Cerebellar nuclear complex (tissue), 1 donor: ENCODE data around the gene SHISAL1.

Experiments used
- DNase-seq, 2 experiments: peaks; one replicate each; lab custom pipeline; 2025; lab: John Stamatoyannopoulos, UW

SHISAL1 gene

GRCh38 chr22:44209343-44209742 lies 103.4 kb downstream of the SHISAL1 start:
- DNase-seq: no peak

- DNase-seq: no peak
Measured at GRCh38 chr22:44207981-44208317, 104.8 kb downstream of the SHISAL1 start.

- DNase-seq: no peak
Measured at GRCh38 chr22:44207173-44207980, 105.4 kb downstream of the SHISAL1 start.

GRCh38 chr22:44206696-44207095 lies 106.1 kb downstream of the SHISAL1 start:
- no peak for DNase-seq

DNA sequence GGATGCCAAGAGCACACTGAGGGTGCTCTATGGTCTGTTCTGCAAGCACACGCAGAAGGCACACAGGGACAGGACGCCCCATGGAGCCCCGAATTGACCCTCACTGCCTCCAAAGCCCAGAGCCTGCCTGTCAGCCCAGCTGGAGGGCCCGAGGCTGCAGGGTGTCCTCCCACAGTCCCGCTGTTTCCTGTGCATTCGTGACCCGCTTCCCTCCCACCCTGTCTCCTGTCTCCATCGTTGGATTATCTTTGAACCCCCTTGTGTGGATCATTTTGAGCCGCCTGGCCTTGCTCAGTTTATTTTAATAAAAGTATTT lies 106.5 kb downstream of the SHISAL1 start:
- DNase-seq: no peak

DNA sequence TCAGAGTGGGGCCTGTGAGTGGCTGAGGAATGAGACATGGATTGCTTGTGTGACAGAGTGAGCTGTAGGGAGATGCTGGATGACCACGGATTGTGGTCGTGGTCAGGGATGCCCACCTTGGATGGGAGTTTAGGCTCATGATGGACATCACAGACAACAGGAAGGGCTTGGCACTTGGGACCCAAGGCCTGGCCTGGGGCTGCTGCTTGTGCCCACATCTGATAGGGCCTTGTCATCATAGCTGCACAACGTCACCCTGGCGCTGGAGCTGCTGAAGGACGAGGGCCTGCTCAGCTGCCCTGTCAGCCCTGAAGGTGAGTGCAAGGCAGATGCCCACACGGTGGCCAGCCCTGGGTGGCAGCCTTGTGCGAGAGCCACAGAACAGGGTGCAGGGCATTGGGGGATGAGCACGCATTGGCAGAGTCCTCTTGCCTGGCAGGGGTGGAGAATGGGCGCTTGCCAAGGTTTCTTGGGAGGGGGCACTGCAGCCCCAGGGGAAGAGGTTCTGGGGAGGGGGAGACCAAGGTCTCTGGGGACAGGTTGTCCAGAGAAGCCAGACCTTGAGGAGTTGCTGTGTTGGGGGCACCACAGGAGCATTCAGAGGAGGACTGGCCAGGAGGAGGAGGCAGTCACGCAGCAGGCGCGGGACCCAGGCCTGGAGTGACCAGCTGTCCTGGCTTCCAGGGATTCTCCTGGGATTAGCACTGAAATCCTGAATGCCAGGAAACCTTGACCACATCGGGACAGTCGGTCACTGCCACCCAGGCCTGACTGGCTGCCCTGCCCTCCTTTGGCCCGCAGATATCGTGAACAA lies 107.0 kb downstream of the SHISAL1 start:
- DNase-seq: no peak

DNA sequence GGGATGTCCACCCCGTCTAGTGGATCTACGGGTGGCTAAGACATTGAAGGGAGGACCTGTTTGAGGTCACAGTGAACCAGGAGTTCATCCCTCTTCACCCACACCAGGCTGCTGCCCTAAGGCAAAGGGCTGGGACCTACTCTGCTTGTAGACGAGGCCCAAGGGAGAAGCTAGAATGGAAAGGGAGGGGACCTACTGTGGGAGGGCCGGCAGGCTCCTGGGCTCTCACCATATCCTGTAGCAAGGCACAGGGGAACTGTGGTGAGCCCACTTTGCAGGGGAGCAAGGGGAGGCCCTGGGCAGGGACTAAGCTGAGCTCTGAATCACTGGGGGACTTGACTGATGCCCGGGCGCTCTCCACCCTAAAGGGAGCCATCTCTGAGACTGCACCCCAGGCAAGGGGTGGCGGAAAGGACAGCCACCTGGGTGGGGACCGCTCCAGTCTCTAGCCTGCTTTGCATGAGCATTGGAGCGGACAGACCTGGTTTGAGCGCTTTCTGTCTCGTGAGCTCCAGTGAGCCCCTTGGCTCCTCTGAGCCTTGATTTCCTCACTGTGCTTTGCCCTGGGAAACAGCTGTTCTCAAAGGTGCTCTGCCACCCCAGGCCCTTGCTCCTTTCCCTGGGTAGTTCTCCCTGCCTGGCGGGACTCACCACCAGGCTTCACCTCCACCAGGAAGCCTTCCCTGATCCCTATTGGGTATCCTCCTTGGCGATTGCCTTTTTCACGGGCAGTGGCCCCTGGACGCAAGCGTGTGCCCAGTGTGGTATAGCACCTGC lies 107.8 kb downstream of the SHISAL1 start:
- no peak for DNase-seq

GRCh38 chr22:44203203-44203602 lies 109.5 kb downstream of the SHISAL1 start:
- DNase-seq: no peak

DNA sequence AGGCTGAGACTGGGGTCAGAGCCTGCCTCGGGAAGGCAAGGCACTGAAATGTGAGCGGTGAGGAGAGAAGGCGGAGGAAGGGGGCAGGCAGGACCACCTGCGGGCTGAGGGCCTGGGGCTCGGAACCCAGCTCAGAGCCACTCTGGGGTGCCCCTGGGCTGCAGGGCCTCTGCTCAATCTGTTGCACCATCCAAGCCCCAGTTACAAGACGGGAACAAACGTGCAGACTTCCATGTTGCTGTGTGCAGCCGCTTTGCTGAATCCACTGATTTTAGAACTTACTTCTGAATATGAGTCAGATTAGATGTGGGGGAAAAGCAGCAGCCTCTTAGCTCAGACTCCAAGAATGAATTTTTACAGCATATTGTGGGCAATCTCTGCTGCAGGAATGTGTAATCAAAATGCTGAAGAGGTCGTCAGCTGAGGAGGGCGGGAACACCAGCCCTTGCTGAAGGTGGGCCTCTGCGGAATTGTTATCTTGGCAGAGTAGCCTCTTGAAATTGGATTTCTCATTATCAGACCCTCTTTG lies 110.4 kb downstream of the SHISAL1 start:
- no peak for DNase-seq

- DNase-seq: no peak
Measured at GRCh38 chr22:44201665-44202064, 111.1 kb downstream of the SHISAL1 start.

- no peak for DNase-seq
Measured at GRCh38 chr22:44200855-44201550, 111.7 kb downstream of the SHISAL1 start.

DNA sequence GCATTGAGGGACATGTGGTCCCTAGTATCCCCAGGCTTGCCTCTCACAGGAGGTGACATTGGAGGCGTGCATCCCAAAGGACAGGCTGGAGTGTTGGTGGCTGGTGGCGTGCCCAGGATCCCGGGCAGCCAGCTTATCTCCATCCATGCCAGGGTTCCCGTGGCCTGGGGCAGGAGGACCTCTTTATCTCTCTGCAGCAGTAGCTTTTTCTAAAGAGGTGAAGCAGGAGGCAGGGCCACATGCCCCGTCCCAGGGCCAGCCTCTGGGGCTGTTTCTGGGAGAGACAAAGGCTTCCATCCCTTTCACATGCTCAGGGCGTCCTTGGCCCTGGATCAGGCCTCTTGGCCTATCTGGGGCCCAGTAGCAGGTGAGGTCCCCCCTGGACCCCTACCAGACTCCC lies 112.3 kb downstream of the SHISAL1 start:
- DNase-seq: no peak

DNA sequence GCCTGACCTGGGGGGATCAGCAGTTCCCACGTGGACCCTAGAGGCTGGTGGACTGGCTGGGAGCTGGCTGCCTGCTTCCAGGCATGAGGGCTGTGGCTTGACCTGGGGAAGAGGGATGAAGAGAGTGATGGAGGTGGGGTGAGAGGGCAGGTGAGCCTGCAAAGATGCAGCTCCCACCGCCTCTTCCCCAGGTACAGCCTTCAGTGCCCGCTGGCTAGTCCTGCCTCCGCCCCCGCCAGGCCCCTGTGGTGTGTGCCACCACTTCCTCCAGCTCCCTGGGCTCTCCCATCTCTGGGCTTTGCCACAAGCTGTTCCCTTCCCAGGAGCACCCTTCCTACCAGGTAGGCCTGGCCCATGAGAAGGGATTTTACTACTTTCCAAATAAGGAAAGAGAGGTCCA lies 112.9 kb downstream of the SHISAL1 start:
- DNase-seq: no peak

DNA sequence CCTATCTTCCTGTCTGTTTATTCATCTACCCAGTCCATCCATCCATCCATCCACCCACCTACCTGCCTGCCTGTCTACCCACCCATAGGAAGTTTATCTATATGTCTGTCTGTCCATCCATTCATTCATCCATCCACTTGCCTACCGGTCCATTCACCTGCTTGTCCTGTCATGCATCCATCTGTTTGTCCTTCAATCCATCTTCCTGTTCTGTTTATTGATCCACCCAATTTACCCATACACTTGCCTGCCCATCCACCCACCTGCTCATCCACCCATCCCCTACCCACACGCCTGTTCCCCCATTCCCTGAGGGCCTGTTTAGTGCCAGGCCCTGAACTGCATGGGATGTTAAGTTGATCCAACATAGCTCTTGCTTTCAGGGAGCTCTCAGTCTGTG lies 113.6 kb downstream of the SHISAL1 start:
- no peak for DNase-seq

DNA sequence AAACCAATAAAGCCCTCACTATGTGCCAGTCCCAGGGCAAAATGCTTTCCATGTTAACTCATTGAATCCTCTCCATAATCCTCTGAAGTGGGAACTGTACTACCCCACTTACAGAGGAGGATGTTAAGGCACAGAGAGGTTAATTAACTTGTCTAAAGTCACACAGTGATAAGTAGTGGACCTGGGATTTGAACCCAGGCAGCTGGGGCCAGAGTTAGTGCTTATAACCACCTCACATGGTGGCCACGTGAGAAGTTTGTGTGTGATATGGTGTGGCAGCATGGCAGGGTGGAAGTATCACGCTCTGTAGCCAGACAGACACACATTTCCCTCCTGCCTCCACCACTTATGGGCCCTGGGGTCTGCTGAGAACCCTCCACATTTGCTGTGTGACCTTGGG lies 115.5 kb downstream of the SHISAL1 start:
- no peak for DNase-seq

DNA sequence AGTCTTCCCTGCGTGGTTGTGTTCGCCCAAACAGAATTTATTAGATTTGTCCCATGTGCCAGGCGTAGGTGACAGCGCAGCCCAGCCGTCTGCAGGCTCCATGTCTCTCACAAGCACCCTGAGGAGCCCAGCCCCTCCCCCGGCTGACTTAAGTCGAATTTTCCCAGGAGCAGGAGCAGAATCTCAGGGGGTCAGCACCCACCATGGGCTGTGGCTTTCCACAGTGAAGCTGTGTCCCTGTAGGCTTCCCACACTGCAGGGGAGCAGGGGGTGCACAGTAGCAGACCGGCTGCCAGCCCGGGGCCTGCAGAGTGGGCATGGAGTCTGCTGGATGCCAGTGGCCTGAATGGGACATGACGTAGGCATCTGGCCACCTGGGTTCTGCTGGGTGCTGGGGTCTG lies 116.0 kb downstream of the SHISAL1 start:
- no peak for DNase-seq

- no peak for DNase-seq
Measured at GRCh38 chr22:44196241-44196640, 116.5 kb downstream of the SHISAL1 start.

DNA sequence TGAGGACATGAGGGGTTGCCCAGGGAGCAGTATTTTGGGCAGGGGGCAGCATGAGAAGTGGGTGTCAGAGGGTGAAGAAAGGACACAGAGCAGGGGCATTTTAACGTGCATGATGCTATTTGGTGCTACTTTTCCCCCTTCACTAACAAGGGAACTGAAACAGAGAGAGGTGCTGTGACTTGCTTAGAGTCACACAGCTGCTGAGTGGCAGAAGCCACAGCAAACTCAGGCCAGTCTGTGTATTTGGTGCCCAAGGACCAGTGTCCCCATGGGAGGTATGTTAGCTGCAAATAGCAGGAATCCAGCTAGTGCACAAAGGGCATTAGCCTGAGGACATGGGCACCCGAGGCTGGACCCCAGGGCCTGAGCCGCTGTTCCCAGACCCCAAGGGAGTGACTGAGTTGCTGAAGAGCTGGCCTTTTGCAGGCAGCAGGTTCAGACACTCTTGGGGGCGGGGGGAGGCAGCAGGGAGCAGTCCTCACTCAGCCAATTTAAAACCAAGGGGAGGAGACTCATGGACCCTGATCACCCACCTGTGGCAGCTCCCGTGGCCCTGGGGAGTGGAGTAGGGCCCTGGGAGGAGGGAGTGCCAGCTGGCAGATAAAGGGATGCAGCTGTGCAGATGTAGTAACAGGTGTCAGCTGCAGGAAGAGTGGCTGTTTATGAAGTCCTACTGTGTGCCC lies 117.4 kb downstream of the SHISAL1 start:
- DNase-seq: no peak

- no peak for DNase-seq
Measured at GRCh38 chr22:44194569-44194968, 118.2 kb downstream of the SHISAL1 start.
